Spleen (tissue), 11 donors: Measurements from ENCODE around the gene SEMA5A. TPM values are rescaled to one million over a fixed set of nuclear protein-coding genes. Genes with fewer than 3 reads are reported as not detected.
A peak's percentile ranks its signal among the peaks of the same experiment; 100 is the strongest.

Experiments used
- DNase-seq: peaks from one replicate; pipeline ENCODE4 v3.0.0-alpha.2; 2020
- H3K27ac ChIP-seq, 8 donors: fragments of 200-600 bp; sonication (generic) in 7 of 8; 1 replicate in 4 of 8; 2 replicates in 4 of 8; pipeline versions ENCODE4 v1.5.0 to v1.8.0; 2016 to 2021; ENCODE audit warnings: inconsistent platforms in 4 of 8, mild to moderate bottlenecking in 4 of 8, moderate library complexity in 1 of 8
- H3K27me3 ChIP-seq, 7 donors: fragments of 200-600 bp; sonication (generic) in 6 of 7; replicated peaks in 1 of 7; 1 replicate in 4 of 7; 2 replicates in 3 of 7; pipeline versions ENCODE4 v1.5.0 to v1.8.0; 2016 to 2021; ENCODE audit warnings: inconsistent platforms in 3 of 7, mild to moderate bottlenecking in 1 of 7
- H3K36me3 ChIP-seq, 6 donors: fragments of 200-600 bp; sonication (generic) in 5 of 6; 1 replicate in 4 of 6; 2 replicates in 2 of 6; pipeline versions ENCODE4 v1.5.0 to v1.8.0; 2016 to 2021; ENCODE audit warnings: inconsistent platforms in 2 of 6
- H3K4me1 ChIP-seq, 6 donors: fragments of 200-600 bp; sonication (generic) in 5 of 6; 1 replicate in 3 of 6; 2 replicates in 3 of 6; pipeline versions ENCODE4 v1.5.0 to v1.8.0; 2016 to 2021; ENCODE audit warnings: inconsistent platforms in 3 of 6
- H3K4me3 ChIP-seq, 8 donors: fragments of 200-600 bp; sonication (generic) in 7 of 8; 1 replicate in 4 of 8; 2 replicates in 4 of 8; pipeline versions ENCODE4 v1.5.0 to v1.8.0; 2016 to 2021; ENCODE audit warnings: inconsistent platforms in 4 of 8, mild to moderate bottlenecking in 4 of 8, moderate library complexity in 2 of 8
- H3K9me3 ChIP-seq, 8 donors: fragments of 200-600 bp; sonication (generic) in 7 of 8; 1 replicate in 4 of 8; 2 replicates in 4 of 8; pipeline versions ENCODE4 v1.5.0 to v1.8.0; 2016 to 2021; ENCODE audit warnings: inconsistent platforms in 4 of 8
- CTCF ChIP-seq, 11 experiments: fragments of 200-600 bp in 7 of 11; fragments of 450-650 bp in 4 of 11; sonication (generic) in 4 of 11; IDR thresholded peaks in 8 of 11; conservative IDR thresholded peaks in 3 of 11; 1 replicate in 7 of 11; 2 replicates in 4 of 11; pipeline versions ENCODE4 v1.4.0 to v1.8.0; 2016 to 2021; ENCODE audit warnings: antibody characterized with exemption in 11 of 11, inconsistent platforms in 4 of 11, mild to moderate bottlenecking in 1 of 11
- POLR2A ChIP-seq, 3 donors: fragments of 450-650 bp; IDR thresholded peaks; one replicate each; pipeline ENCODE4 v1.5.1; 2017; ENCODE audit warnings: antibody characterized with exemption in 3 of 3, mild to moderate bottlenecking in 1 of 3
- POLR2AphosphoS5 ChIP-seq, 3 donors: sonication (generic); formaldehyde crosslinking; IDR thresholded peaks; one replicate each; pipeline ENCODE4 v1.5.1; 2017; ENCODE audit warnings: antibody characterized with exemption in 3 of 3
- WGBS, 5 donors: extraction: QIAGEN DNeasy Blood & Tissue Kit in 3 of 5; methylation state at CpG; one replicate each; pipeline versions ENCODE4 v1.1.5 to v1.1.7; 2013 to 2018; 5-methylcytosine and 5-hydroxymethylcytosine counted together
- intact Hi-C: fragments of 100-400 bp; cut with DNase I; formaldehyde crosslinking; loops from one replicate; pipeline ENCODE4 v1.15.0; 2023; ENCODE audit warnings: low total_unique reads
- polyA plus RNA-seq, 3 donors: library from polyadenylated mRNA; stranded (reverse); fragments of 200-250 nt; gene quantifications; one replicate each; pipeline ENCODE4 v1.2.1, GENCODE V29; 2013
- total RNA-seq, 7 donors: library from RNA; depleted of rRNA in 3 of 7; stranded (reverse); fragments of >200 nt in 3 of 7; fragmentation: NEBNext Ultra II Directional in 4 of 7; extraction: Animal tissue kit (Norgen Biotek cat#: 25700) in 4 of 7; gene quantifications; one replicate each; pipeline versions ENCODE4 v1.1.0 to v1.2.1, GENCODE V29; 2016 to 2021
- donor health status: healthy with polysubstance abuse.
- donor health status: DM: no; HTN: no; CAD: no; lungs with moderate emphysema.
- donor health status: DM: no; HTN: no; CAD: no.
- donor health status: Bipolar disorder and iron deficiency.
- donor health status: healthy.
- donor health status: DM: no; HTN: no; CAD: no.
- donor health status: DM: yes; HTN: yes; CAD: no.

SEMA5A gene
- total and polyA plus RNA-seq, 10 donors: 1.4 to 30.9 (median 13.1) TPM

GRCh38 chr5:9507974-9508373 lies 37.9 kb downstream of the SEMA5A start:
- no peak for DNase-seq
- Histone ChIP-seq H3K9me3 (peaks cover 0 to 2% (median 0%) of the 10 kb centered on the region in 8 donors), H3K36me3 (no peaks in the 10 kb centered on the region), H3K27me3 (no peaks in the 10 kb centered on the region), H3K27ac (no peak overlapping the region), H3K4me3 (no peak overlapping the region), H3K4me1 (no peaks in the 10 kb centered on the region)
- 81 to 88% (median 84%) methylated on average over 5 to 6 of the region's 6 CpGs for WGBS, 5 donors
- TF ChIP-seq POLR2AphosphoS5 (IDR thresholded peaks at IDR 0.05): no peak
- no peak for TF ChIP-seq CTCF (IDR thresholded peaks at IDR 0.05 in 8 of 11, conservative IDR thresholded peaks at IDR 0.05 in 3 of 11)
- TF ChIP-seq POLR2A (IDR thresholded peaks at IDR 0.05): no peak
- intact Hi-C loops: no loop called here

GRCh38 chr5:9505225-9505624 lies 40.6 kb downstream of the SEMA5A start:
- TF ChIP-seq CTCF (IDR thresholded peaks at IDR 0.05 in 8 of 11, conservative IDR thresholded peaks at IDR 0.05 in 3 of 11): no peak
- TF ChIP-seq POLR2A (IDR thresholded peaks at IDR 0.05): no peak
- TF ChIP-seq POLR2AphosphoS5 (IDR thresholded peaks at IDR 0.05): no peak
- Histone ChIP-seq H3K27me3 (no peaks in the 10 kb centered on the region), H3K4me3 (no peak overlapping the region), H3K36me3 (no peaks in the 10 kb centered on the region), H3K27ac (peak overlapping the region in 1 of 8 donors; percentile 8), H3K4me1 (no peaks in the 10 kb centered on the region), H3K9me3 (peaks cover 0 to 2% (median 0%) of the 10 kb centered on the region in 8 donors)
- DNase-seq: no peak
- intact Hi-C loops: no loop called here
- 69 to 80% (median 72%) methylated on average over 2 of the region's 2 CpGs for WGBS, 5 donors

- Histone ChIP-seq H3K36me3 (no peaks in the 10 kb centered on the region), H3K4me3 (no peak overlapping the region), H3K27me3 (no peaks in the 10 kb centered on the region), H3K27ac (no peak overlapping the region), H3K4me1 (no peaks in the 10 kb centered on the region), H3K9me3 (no peaks in the 10 kb centered on the region)
- TF ChIP-seq POLR2AphosphoS5 (IDR thresholded peaks at IDR 0.05) (no peak), POLR2A (IDR thresholded peaks at IDR 0.05) (no peak), CTCF (IDR thresholded peaks at IDR 0.05 in 8 of 11, conservative IDR thresholded peaks at IDR 0.05 in 3 of 11) (no peak)
- DNase-seq: no peak
- 82 to 100% (median 88%) methylated on average over 1 of the region's 1 CpG for WGBS, 5 donors
- intact Hi-C loops: no loop called here
These were observed 43.0 kb downstream of the SEMA5A start for GRCh38 chr5:9502864-9503263.

- 68 to 83% (median 77%) methylated on average over 4 of the region's 4 CpGs for WGBS, 5 donors
- DNase-seq: no peak
These were observed 43.6 kb downstream of the SEMA5A start for GRCh38 chr5:9502050-9502834.

More at GRCh38 chr5:9502050-9502834, 43.6 kb downstream of the SEMA5A start:
- no peaks in the 10 kb centered on the region for H3K4me1 ChIP-seq
- no peak for TF ChIP-seq POLR2AphosphoS5 (IDR thresholded peaks at IDR 0.05)
- TF ChIP-seq CTCF (IDR thresholded peaks at IDR 0.05 in 8 of 11, conservative IDR thresholded peaks at IDR 0.05 in 3 of 11): no peak
- no peak for TF ChIP-seq POLR2A (IDR thresholded peaks at IDR 0.05)
- H3K9me3 ChIP-seq: no peaks in the 10 kb centered on the region
- H3K27ac ChIP-seq: no peak overlapping the region
- no peak overlapping the region for H3K4me3 ChIP-seq
- no peaks in the 10 kb centered on the region for H3K36me3 ChIP-seq
- intact Hi-C loops: no loop called here
- H3K27me3 ChIP-seq: no peaks in the 10 kb centered on the region
